ENCODE measurements around the gene CA4. TPM values are rescaled to one million over a fixed set of nuclear protein-coding genes. Genes with fewer than 3 reads are reported as not detected.

Gene CA4
- 0.07 to 0.25 TPM (median 0.20 TPM) in 3 of 5 replicates, not detected in the others for total RNA-seq (2022; extraction: Qiagen RNA extraction)

GRCh38 chr17:60149691-60150582, at the start of gene CA4:
Gene CA4, plus strand, starts transcription at chr17:60149973. Its CDS starts 62 bp downstream, at chr17:60150035.

Other genes starting within 250 kb of the CA4 start
- 12.8 to 15.5 TPM (median 14.9 TPM) in 5 replicates for gene RNFT1, start 185.2 kb upstream of the CA4 start, total RNA-seq (2022; extraction: Qiagen RNA extraction)
- gene HEATR6, start 71.1 kb upstream of the CA4 start, total RNA-seq (2022; extraction: Qiagen RNA extraction), result 14.9 to 21.6 TPM (median 18.6 TPM) in 5 replicates
- gene USP32, start 242.2 kb downstream of the CA4 start, total RNA-seq (2022; extraction: Qiagen RNA extraction), result 26.4 to 35.8 TPM (median 31.4 TPM) in 5 replicates